ENCODE results near the gene FBRS. TPM values are rescaled to one million over a fixed set of nuclear protein-coding genes. Genes with fewer than 3 reads are reported as not detected.
A peak's percentile ranks its signal among the peaks of the same experiment; 100 is the strongest.
"Not testable (repeated sequence)": the region's sequence is repeated elsewhere in the genome, so short reads cannot be mapped to it uniquely, and the experiment has no call there.

FBRS gene
- total RNA-seq, 1 donor from 2014 or later: 68.6 TPM

DNA sequence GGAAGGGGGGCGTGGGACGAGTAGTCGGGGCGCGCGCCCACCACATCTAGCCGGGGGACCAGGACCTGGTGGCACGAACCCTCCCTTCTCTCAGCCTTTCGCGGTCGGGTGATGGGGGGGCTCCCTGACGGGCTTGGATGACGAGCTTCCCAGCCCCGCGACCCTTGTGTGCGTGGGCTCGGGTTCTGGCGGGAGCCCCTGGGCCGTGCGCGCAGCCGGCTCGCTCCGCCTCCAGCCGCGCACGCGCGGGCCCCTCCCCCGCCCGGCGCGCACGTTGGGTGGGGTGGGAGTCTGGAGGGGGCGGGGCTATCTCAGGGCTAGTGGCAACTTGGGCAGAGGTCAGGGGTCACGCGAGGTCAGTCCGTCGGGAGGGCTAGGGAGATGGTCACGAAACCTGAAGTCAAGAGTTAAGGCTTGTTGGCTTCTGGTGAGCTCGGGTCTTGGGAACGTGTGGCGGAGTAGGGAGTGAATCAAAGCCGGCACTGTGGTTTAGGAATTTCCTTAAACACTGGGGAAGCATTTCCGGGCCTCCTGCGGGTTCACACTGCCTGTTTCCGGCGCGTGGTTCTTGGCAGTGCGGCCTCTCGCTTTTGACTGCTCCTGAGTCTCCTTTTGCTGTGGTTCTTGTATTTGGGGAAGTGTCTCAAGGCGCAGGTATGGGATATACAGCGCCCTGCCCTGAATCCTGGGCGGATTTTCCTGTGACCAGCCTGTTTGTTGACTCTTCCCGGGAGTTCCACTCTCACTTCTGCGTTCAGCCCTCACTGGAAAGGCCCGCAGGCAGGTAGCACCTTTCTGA lies 40.8 kb downstream of the FBRS start, which contains the start of gene SRCAP:
Gene SRCAP, plus strand, starts transcription at position 356 of the 799 bp plus-strand sequence. CDS start 1,654 bp downstream, outside the sequence.
- no peak for TF ChIP-seq CTCF (IDR thresholded peaks at IDR 0.05)
- DNase-seq (peak; percentile 90), ATAC-seq (peak; percentile 85 to 87)
- Histone ChIP-seq H3K4me1 (peaks cover 29% of the 10 kb centered on the region), H3K27ac (peak within 1 kb of the TSS; percentile 100), H3K9me3 (no peaks in the 10 kb centered on the region), H3K27me3 (ENCODE audit: low read depth) (no peaks in the 10 kb centered on the region), H3K36me3 (peaks cover 46% of the 10 kb centered on the region), H3K4me3 (peak within 1 kb of the TSS; percentile 99)
- intact Hi-C loops (cut with DNase I): no loop called here

- no peak for ATAC-seq
- intact Hi-C loops (cut with DNase I): no loop called here
Observed at GRCh38 chr16:30699615-30700099, 41.4 kb downstream of the FBRS start.

DNA sequence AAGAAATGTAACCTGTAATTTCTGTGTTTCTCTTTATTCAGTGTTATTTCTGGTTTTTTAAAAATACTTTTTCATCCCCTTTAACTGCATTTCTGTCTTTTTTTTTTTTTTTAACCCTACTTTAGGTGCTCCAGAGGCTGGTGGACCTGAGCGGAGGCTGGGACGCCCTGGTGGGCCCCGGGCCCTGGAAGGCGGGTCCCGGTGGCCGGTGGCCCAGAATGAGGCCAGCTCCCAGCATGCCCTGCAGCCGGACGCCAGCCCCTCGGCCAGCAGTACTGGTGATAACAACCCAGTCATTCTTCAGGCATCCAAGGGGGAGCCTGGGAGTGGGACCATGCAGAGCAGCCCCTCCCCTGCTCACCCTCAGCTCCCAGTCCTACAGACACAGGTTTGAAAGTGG lies 42.3 kb downstream of the FBRS start:
- ATAC-seq (no peak), DNase-seq (no peak)
- no peak overlapping the region for H3K27ac ChIP-seq
- H3K27me3 ChIP-seq (ENCODE audit: low read depth): no peaks in the 10 kb centered on the region
- TF ChIP-seq CTCF (IDR thresholded peaks at IDR 0.05): no peak
- H3K4me3 ChIP-seq: no peak overlapping the region
- intact Hi-C loops (cut with DNase I): no loop called here
- H3K36me3 ChIP-seq: peaks cover 60% of the 10 kb centered on the region
- H3K4me1 ChIP-seq: peaks cover 25% of the 10 kb centered on the region
- H3K9me3 ChIP-seq: no peaks in the 10 kb centered on the region

More at GRCh38 chr16:30699615-30700099, 41.4 kb downstream of the FBRS start:
- H3K27ac ChIP-seq: peak overlapping the region; percentile 100
- no peak for DNase-seq
- peaks cover 25% of the 10 kb centered on the region for H3K4me1 ChIP-seq
- H3K27me3 ChIP-seq (ENCODE audit: low read depth): no peaks in the 10 kb centered on the region
- peaks cover 52% of the 10 kb centered on the region for H3K36me3 ChIP-seq
- TF ChIP-seq CTCF (IDR thresholded peaks at IDR 0.05): no peak
- H3K4me3 ChIP-seq: peak overlapping the region; percentile 99
- H3K9me3 ChIP-seq: no peaks in the 10 kb centered on the region

- H3K9me3 ChIP-seq: no peaks in the 10 kb centered on the region
- DNase-seq (no peak), ATAC-seq (no peak)
- no peak for TF ChIP-seq CTCF (IDR thresholded peaks at IDR 0.05)
- peaks cover 65% of the 10 kb centered on the region for H3K36me3 ChIP-seq
- H3K4me1 ChIP-seq: peaks cover 25% of the 10 kb centered on the region
- no peak overlapping the region for H3K4me3 ChIP-seq
- no peak overlapping the region for H3K27ac ChIP-seq
- intact Hi-C loops (cut with DNase I): no loop called here
- no peaks in the 10 kb centered on the region for H3K27me3 ChIP-seq (ENCODE audit: low read depth)
Observed at GRCh38 chr16:30700971-30701370, 42.7 kb downstream of the FBRS start.

GRCh38 chr16:30703071-30703470 lies 44.8 kb downstream of the FBRS start:
- not testable (repeated sequence) for DNase-seq

DNA sequence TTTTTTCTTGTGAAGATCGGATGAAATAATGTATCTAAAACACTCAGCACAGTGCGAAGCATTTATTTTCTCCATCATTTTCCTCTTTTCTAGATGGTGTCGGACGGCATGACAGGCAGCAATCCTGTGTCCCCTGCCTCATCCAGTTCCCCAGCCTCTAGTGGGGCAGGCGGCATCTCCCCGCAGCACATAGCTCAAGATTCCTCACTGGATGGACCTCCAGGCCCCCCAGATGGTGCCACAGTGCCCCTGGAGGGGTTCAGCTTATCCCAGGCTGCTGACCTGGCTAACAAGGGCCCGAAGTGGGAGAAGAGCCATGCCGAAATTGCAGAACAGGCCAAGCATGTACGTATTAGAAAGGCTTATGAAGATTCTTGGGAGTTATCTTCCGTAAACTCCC lies 45.7 kb downstream of the FBRS start:
- H3K4me3 ChIP-seq: no peak overlapping the region
- H3K9me3 ChIP-seq: no peaks in the 10 kb centered on the region
- H3K27ac ChIP-seq: no peak overlapping the region
- H3K36me3 ChIP-seq: peaks cover 95% of the 10 kb centered on the region
- peaks cover 16% of the 10 kb centered on the region for H3K4me1 ChIP-seq
- intact Hi-C loops (cut with DNase I): no loop called here
- no peak for TF ChIP-seq CTCF (IDR thresholded peaks at IDR 0.05)
- ATAC-seq (no peak), DNase-seq (no peak)
- H3K27me3 ChIP-seq (ENCODE audit: low read depth): no peaks in the 10 kb centered on the region

More at GRCh38 chr16:30703071-30703470, 44.8 kb downstream of the FBRS start:
- intact Hi-C loops (cut with DNase I); H3K4me3 ChIP-seq; H3K9me3 ChIP-seq; ATAC-seq; H3K27ac ChIP-seq; H3K27me3 ChIP-seq (ENCODE audit: low read depth): not testable (repeated sequence)
- Histone ChIP-seq H3K4me1 (peaks cover 16% of the 10 kb centered on the region), H3K36me3 (peaks cover 86% of the 10 kb centered on the region)
